H1 (cell line): ENCODE data around the gene CCDC171. TPM values are rescaled to one million over a fixed set of nuclear protein-coding genes. Genes with fewer than 3 reads are reported as not detected.

Experiments
- CTCF ChIA-PET: fragments of 300-600 bp; sonication (Branson Sonifier 250); formaldehyde crosslinking; loops from one replicate; lab custom pipeline; 2021; ENCODE audit not compliant: partially characterized antibody; lab: Charles Lee
- POLR2A ChIA-PET: fragments of 300-600 bp; sonication (Branson Sonifier 250); formaldehyde crosslinking; loops from one replicate; lab custom pipeline; 2021; ENCODE audit warnings: inconsistent platforms; ENCODE audit not compliant: partially characterized antibody; lab: Charles Lee
- DNase-seq, 2 experiments: peaks; one replicate each; pipeline versions ENCODE4 v3.0.0 to v3.0.0-alpha.2; 2010 to 2022; ENCODE audit warnings: low spot score in 2 of 2, low read depth in 1 of 2, mixed read lengths in 1 of 2
- FAIRE-seq: peaks from 2 replicates; lab custom pipeline; 2011; peaks lifted over from hg19 to GRCh38; lab: Jason Lieb, UNC
- H2AFZ ChIP-seq: 2 replicates; pipeline ENCODE4 v1.8.1; 2012; ENCODE audit warnings: low read length, inconsistent platforms
- H2AK5ac ChIP-seq: 2 replicates; pipeline ENCODE4 v1.6.1; 2013; ENCODE audit warnings: low read depth, low read length
- H2BK120ac ChIP-seq: replicated peaks from 2 replicates; pipeline ENCODE3; 2013; ENCODE audit warnings: low read depth, low read length, inconsistent platforms
- H2BK12ac ChIP-seq: 2 replicates; pipeline ENCODE4 v1.6.1; 2013; ENCODE audit warnings: low read depth, low read length
- H2BK15ac ChIP-seq: 2 replicates; pipeline ENCODE4 v1.6.1; 2013; ENCODE audit warnings: low read length
- H2BK20ac ChIP-seq: 2 replicates; pipeline ENCODE4 v1.6.1; 2013; ENCODE audit warnings: low read length
- H2BK5ac ChIP-seq: 2 replicates; pipeline ENCODE4 v1.6.1; 2013; ENCODE audit warnings: low read depth, low read length
- H3K14ac ChIP-seq: 2 replicates; pipeline ENCODE4 v1.6.1; 2013; ENCODE audit warnings: inconsistent platforms; ENCODE audit not compliant: insufficient read length
- H3K18ac ChIP-seq: 2 replicates; pipeline ENCODE4 v1.6.1; 2013; ENCODE audit warnings: low read length; ENCODE audit errors: extremely low read depth
- H3K23ac ChIP-seq: 2 replicates; pipeline ENCODE4 v1.6.1; 2013; ENCODE audit warnings: inconsistent platforms; ENCODE audit not compliant: insufficient read length
- H3K23me2 ChIP-seq: 2 replicates; pipeline ENCODE4 v1.6.1; 2013; ENCODE audit warnings: low read depth, low read length
- H3K27ac ChIP-seq: 2 replicates; pipeline ENCODE4 v1.6.1; 2011; ENCODE audit warnings: low read depth, low read length, inconsistent platforms
- H3K27me3 ChIP-seq, 4 experiments: replicated peaks in 1 of 4; 1 replicate in 1 of 4; 2 replicates in 3 of 4; pipeline versions ENCODE4 v1.6.1 to v1.8.1; 2011 to 2013; ENCODE audit warnings: low read length in 3 of 4, mild to moderate bottlenecking in 3 of 4, inconsistent platforms in 2 of 4, mixed read lengths in 2 of 4, moderate library complexity in 1 of 4; ENCODE audit not compliant: control insufficient read depth in 3 of 4, insufficient read depth in 3 of 4; ENCODE audit errors: extremely low read depth in 1 of 4
- H3K36me3 ChIP-seq, 4 experiments: 2 replicates each; pipeline versions ENCODE4 v1.6.1 to v1.8.1; 2011 to 2013; ENCODE audit warnings: mild to moderate bottlenecking in 4 of 4, low read length in 3 of 4, moderate library complexity in 2 of 4, control low read depth in 1 of 4, inconsistent platforms in 1 of 4; ENCODE audit not compliant: insufficient read depth in 4 of 4, control insufficient read depth in 2 of 4
- H3K4ac ChIP-seq: replicated peaks from 2 replicates; pipeline ENCODE3; 2013; ENCODE audit warnings: low read length, low read depth, mixed read lengths, inconsistent platforms; ENCODE audit not compliant: insufficient read length
- H3K4me1 ChIP-seq, 4 experiments: replicated peaks in 1 of 4; 1 replicate in 1 of 4; 2 replicates in 3 of 4; pipeline versions ENCODE4 v1.6.1 to v1.8.1; 2011 to 2013; ENCODE audit warnings: low read length in 3 of 4, inconsistent platforms in 2 of 4, mixed read lengths in 1 of 4; ENCODE audit not compliant: insufficient read depth in 4 of 4, control insufficient read depth in 3 of 4
- H3K4me2 ChIP-seq, 2 experiments: 2 replicates each; pipeline versions ENCODE4 v1.6.1 to v1.8.1; 2011 to 2013; ENCODE audit warnings: low read depth in 2 of 2, low read length in 2 of 2, control low read depth in 1 of 2, inconsistent platforms in 1 of 2, mild to moderate bottlenecking in 1 of 2; ENCODE audit not compliant: insufficient read depth in 1 of 2
- H3K4me3 ChIP-seq, 4 experiments: fragments of 200-600, 300-600 bp in 1 of 4; sonication (generic), shearing (Covaris generic), sonication (Bioruptor Twin) in 1 of 4; 2 replicates each; pipeline versions ENCODE4 v1.5.1 to v1.8.1; 2011 to 2016; ENCODE audit warnings: low read length in 4 of 4, low read depth in 3 of 4, control low read depth in 2 of 4, inconsistent platforms in 2 of 4, mild to moderate bottlenecking in 2 of 4, mixed read lengths in 1 of 4, moderate library complexity in 1 of 4; ENCODE audit not compliant: insufficient read depth in 2 of 4; ENCODE audit errors: extremely low read depth in 1 of 4
- H3K56ac ChIP-seq: replicated peaks from 2 replicates; pipeline ENCODE3; 2013; ENCODE audit warnings: low read depth, mild to moderate bottlenecking, mixed read lengths, low read length, inconsistent platforms; ENCODE audit not compliant: insufficient read length
- H3K79me1 ChIP-seq: 2 replicates; pipeline ENCODE4 v1.6.1; 2013; ENCODE audit warnings: low read depth, low read length, control low read depth
- H3K79me2 ChIP-seq, 2 experiments: 2 replicates each; pipeline versions ENCODE4 v1.6.1 to v1.8.1; 2012 to 2013; ENCODE audit warnings: low read length in 2 of 2, mild to moderate bottlenecking in 2 of 2, inconsistent platforms in 1 of 2; ENCODE audit not compliant: insufficient read depth in 2 of 2, control insufficient read depth in 1 of 2
- H3K9ac ChIP-seq, 4 experiments: replicated peaks in 1 of 4; 1 replicate in 1 of 4; 2 replicates in 3 of 4; pipeline versions ENCODE4 v1.6.1 to v1.8.1; 2011 to 2013; ENCODE audit warnings: low read depth in 3 of 4, low read length in 3 of 4, control low read depth in 2 of 4, mild to moderate bottlenecking in 2 of 4, moderate library complexity in 2 of 4, inconsistent platforms in 1 of 4; ENCODE audit errors: extremely low read depth in 1 of 4
- H3K9me3 ChIP-seq, 2 experiments: 2 replicates each; pipeline versions ENCODE4 v1.6.1 to v1.8.1; 2012 to 2013; ENCODE audit warnings: mild to moderate bottlenecking in 2 of 2, moderate library complexity in 2 of 2, control low read depth in 1 of 2, inconsistent platforms in 1 of 2, low read depth in 1 of 2, low read length in 1 of 2, mixed read lengths in 1 of 2; ENCODE audit not compliant: insufficient read depth in 2 of 2
- H4K20me1 ChIP-seq, 2 experiments: replicated peaks in 1 of 2; 2 replicates each; pipeline versions ENCODE3 to v1.8.1; 2011 to 2013; ENCODE audit warnings: inconsistent platforms in 2 of 2, low read length in 2 of 2, mild to moderate bottlenecking in 1 of 2; ENCODE audit not compliant: insufficient read depth in 2 of 2, control insufficient read depth in 1 of 2
- H4K5ac ChIP-seq: 2 replicates; pipeline ENCODE4 v1.6.1; 2013; ENCODE audit warnings: low read length, low read depth, mixed read lengths, inconsistent platforms; ENCODE audit not compliant: insufficient read length
- H4K8ac ChIP-seq: 2 replicates; pipeline ENCODE4 v1.8.0; 2013; ENCODE audit warnings: mild to moderate bottlenecking, moderate library complexity, low read length, inconsistent platforms; ENCODE audit not compliant: insufficient read depth; ENCODE audit errors: extremely low read depth
- H4K91ac ChIP-seq: replicated peaks from 2 replicates; pipeline ENCODE3; 2013; ENCODE audit warnings: low read length, mixed read lengths, inconsistent platforms; ENCODE audit not compliant: insufficient read length
- HDAC2 ChIP-seq, 2 experiments: fragments of 300-600 bp in 1 of 2; sonication (generic) in 1 of 2; IDR thresholded peaks; 2 replicates each; pipeline ENCODE4 v1.6.1; 2011 to 2012; ENCODE audit warnings: low read depth in 2 of 2, low read length in 2 of 2, mild to moderate bottlenecking in 2 of 2, moderate library complexity in 2 of 2, borderline replicate concordance in 1 of 2, inconsistent platforms in 1 of 2
- SIN3A ChIP-seq, 2 experiments: IDR thresholded peaks in 1 of 2; conservative IDR thresholded peaks in 1 of 2; 2 replicates each; pipeline ENCODE4 v1.6.1; 2011 to 2012; ENCODE audit warnings: low read length in 2 of 2, improper control_type of control experiment in 1 of 2, low read depth in 1 of 2, mild to moderate bottlenecking in 1 of 2
- TAF7 ChIP-seq: optimal IDR thresholded peaks from 2 replicates; pipeline ENCODE3; 2011; ENCODE audit warnings: low read depth, mild to moderate bottlenecking, inconsistent platforms, low read length, moderate library complexity, borderline replicate concordance
- WGBS, 2 experiments: shearing (Covaris generic) in 1 of 2; methylation state at CpG; one replicate each; pipeline versions ENCODE4 v1.1.6 to v1.1.7; 2013 to 2015; ENCODE audit warnings: low lambda C conversion rate in 2 of 2, mixed read lengths in 2 of 2, inconsistent platforms in 1 of 2, low coverage in 1 of 2, missing lambda C conversion rate in 1 of 2; ENCODE audit not compliant: insufficient replicate concordance in 2 of 2, insufficient coverage in 1 of 2, insufficient read length in 1 of 2; ENCODE audit errors: extremely low coverage in 1 of 2, missing lambda C conversion rate in 1 of 2; 5-methylcytosine and 5-hydroxymethylcytosine counted together
- polyA plus RNA-seq, 7 experiments: library from polyadenylated mRNA; depleted of rRNA in 3 of 7; stranded (reverse) in 5 of 7; unstranded in 2 of 7; fragments of >200 nt in 5 of 7; fragments of 200-250 nt in 2 of 7; gene quantifications; 1 replicate in 5 of 7; 2 replicates in 1 of 7; 4 replicates in 1 of 7; pipeline versions ENCODE4 v1.2.1 to v1.2.3, GENCODE V29; 2011 to 2013; ENCODE audit warnings: missing spikeins in 2 of 7, mixed read lengths in 2 of 7
- total RNA-seq: library from RNA; stranded (reverse); fragmentation: NEBNext Ultra II Directional; extraction: Animal tissue kit (Norgen Biotek cat#: 25700); gene quantifications from 2 replicates; pipeline ENCODE4 v1.2.1, GENCODE V29; 2021

The CCDC171 gene
- total and polyA plus RNA-seq, 2 of the 8 experiments (the other 6 are each of a cell fraction or from before 2014, with no cell fraction given) = 0.83 to 2.3 TPM

- no peak overlapping the region for H3K4me2 ChIP-seq
- H4K8ac ChIP-seq = no peak overlapping the region
- no peak overlapping the region for H2BK20ac ChIP-seq
- no peaks in the 10 kb centered on the region for H3K27me3 ChIP-seq
- FAIRE-seq (no peak), DNase-seq (no peak)
- no peak overlapping the region for H3K14ac ChIP-seq
- no peak overlapping the region for H2BK12ac ChIP-seq
- H3K79me1 ChIP-seq = no peaks in the 10 kb centered on the region
- no peak overlapping the region for H2AFZ ChIP-seq
- H2BK120ac ChIP-seq = no peak overlapping the region
- H3K23me2 ChIP-seq = no peaks in the 10 kb centered on the region
- no peak overlapping the region for H3K23ac ChIP-seq
- H2BK15ac ChIP-seq = no peak overlapping the region
- H4K5ac ChIP-seq = no peak overlapping the region
- H3K4me1 ChIP-seq = no peaks in the 10 kb centered on the region
- POLR2A ChIA-PET = interaction anchor here (1.7 kb wide), 1 partner anchor 18 kb away, joined by 6 read pairs; the partner anchor contains the start of gene CCDC171
- no peak overlapping the region for H3K4me3 ChIP-seq
- no peak overlapping the region for H3K56ac ChIP-seq
- 80% methylated on average over 2 of the region's 2 CpGs; no CpG with 5 or more reads in 1 of the 2 experiments for WGBS, 2 experiments
- no peak overlapping the region for H4K91ac ChIP-seq
- no peaks in the 10 kb centered on the region for H4K20me1 ChIP-seq
- no peaks in the 10 kb centered on the region for H3K36me3 ChIP-seq
- H3K4ac ChIP-seq = no peak overlapping the region
- no peaks in the 10 kb centered on the region for H3K79me2 ChIP-seq
- no peak overlapping the region for H3K27ac ChIP-seq
- H2BK5ac ChIP-seq = no peak overlapping the region
- CTCF ChIA-PET = interaction anchor here (0.8 to 1.0 kb wide), 2 partner anchors 10 to 37 kb away, joined by 3 read pairs; no protein-coding TSS in a partner anchor
- H3K9ac ChIP-seq = no peak overlapping the region
- H3K18ac ChIP-seq = no peak overlapping the region
- no peaks in the 10 kb centered on the region for H3K9me3 ChIP-seq
- TF ChIP-seq SIN3A (conservative IDR thresholded peaks at IDR 0.05 in 1 of 2, IDR thresholded peaks at IDR 0.05 in 1 of 2; ENCODE audit: low read depth in 1 of 2, low read length in 2 of 2) = no peak
- no peak for TF ChIP-seq TAF7
- TF ChIP-seq HDAC2 (IDR thresholded peaks at IDR 0.05; ENCODE audit: borderline replicate concordance in 1 of 2, low read depth in 2 of 2, low read length in 2 of 2) = no peak
- H2AK5ac ChIP-seq = no peak overlapping the region
These were observed 17.9 kb downstream of the CCDC171 start for GRCh38 chr9:15570769-15571168.
